HG03066 (cell line): ENCODE data around the gene SHROOM1.
"Not testable (repeated sequence)": the region's sequence is repeated elsewhere in the genome, so short reads cannot be mapped to it uniquely, and the experiment has no call there.

ENCODE experiments used
- ATAC-seq: cut with Tn5 transposase; IDR thresholded peaks from one replicate; pipeline ENCODE4 v1.9.1; 2021; ENCODE audit warnings: low read depth; ENCODE audit not compliant: unreplicated experiment

SHROOM1 gene

GRCh38 chr5:132830436-132831094, at the start of gene SHROOM1:
Gene SHROOM1 (minus strand): TSS chr5:132830647. CDS start chr5:132826140, 4,507 bp downstream.
- ATAC-seq, result peak; percentile 74

GRCh38 chr5:132877938-132878337, 47.5 kb upstream of the SHROOM1 start:
- ATAC-seq, result no peak

- no peak for ATAC-seq
These were observed 47.0 kb upstream of the SHROOM1 start for GRCh38 chr5:132877466-132877865.

GRCh38 chr5:132876020-132876759, 45.7 kb upstream of the SHROOM1 start:
- ATAC-seq, result no peak

- ATAC-seq, result no peak
These were observed 43.5 kb upstream of the SHROOM1 start for GRCh38 chr5:132873930-132874271.

GRCh38 chr5:132873119-132873929, 42.9 kb upstream of the SHROOM1 start, which contains the start of gene LEAP2:
Gene LEAP2 (plus strand): TSS chr5:132873668. CDS start chr5:132873695, 27 bp downstream.
- no peak for ATAC-seq

- ATAC-seq, result no peak
These were observed 42.3 kb upstream of the SHROOM1 start for GRCh38 chr5:132872788-132873118.

- no peak for ATAC-seq
These were observed 41.2 kb upstream of the SHROOM1 start for GRCh38 chr5:132871459-132872284.

- ATAC-seq, result no peak
These were observed 40.4 kb upstream of the SHROOM1 start for GRCh38 chr5:132870801-132871200.

- ATAC-seq, result no peak
These were observed 38.3 kb upstream of the SHROOM1 start for GRCh38 chr5:132868754-132869153.

- ATAC-seq, result peak; percentile 15
These were observed 36.6 kb upstream of the SHROOM1 start for GRCh38 chr5:132867046-132867451.

- peak; percentile 99 for ATAC-seq
These were observed 36.0 kb upstream of the SHROOM1 start, which contains the start of the genes GDF9 and UQCRQ for GRCh38 chr5:132866342-132867045. Gene GDF9 (minus strand): TSS chr5:132866469. CDS start chr5:132864533, 1,936 bp downstream. Gene UQCRQ (plus strand): TSS chr5:132866642. CDS start chr5:132866882, 240 bp downstream.

- ATAC-seq, result peak; percentile 29
These were observed 35.4 kb upstream of the SHROOM1 start for GRCh38 chr5:132865668-132866341.

GRCh38 chr5:132860742-132861141, 30.3 kb upstream of the SHROOM1 start:
- no peak for ATAC-seq

GRCh38 chr5:132859889-132860437, 29.5 kb upstream of the SHROOM1 start:
- no peak for ATAC-seq

GRCh38 chr5:132856011-132856410, 25.6 kb upstream of the SHROOM1 start:
- ATAC-seq, result no peak

- ATAC-seq, result not testable (repeated sequence)
These were observed 24.5 kb upstream of the SHROOM1 start for GRCh38 chr5:132854992-132855391.

GRCh38 chr5:132854301-132854700, 23.9 kb upstream of the SHROOM1 start:
- ATAC-seq, result no peak

- ATAC-seq, result no peak
These were observed 23.3 kb upstream of the SHROOM1 start for GRCh38 chr5:132853790-132854189.
